Naive thymus-derived CD4-positive, alpha-beta T cell (primary cell): ENCODE measurements around the gene CRY1. TPM values are rescaled to one million over a fixed set of nuclear protein-coding genes. Genes with fewer than 3 reads are reported as not detected.
A peak's percentile ranks its signal among the peaks of the same experiment; 100 is the strongest.
"Not testable (repeated sequence)": the region's sequence is repeated elsewhere in the genome, so short reads cannot be mapped to it uniquely, and the experiment has no call there.

ENCODE experiments used
- ATAC-seq: fragments of 150-1000 bp; cut with Tn5 transposase; 2 replicates; pipeline ENCODE4 v1.10.0; 2021; ENCODE audit warnings: mild to moderate bottlenecking, moderate library complexity
- CTCF ChIA-PET: fragments of 350-600 bp; sonication (Branson Sonifier 250); formaldehyde crosslinking; loops from one replicate; lab custom pipeline; 2021; ENCODE audit warnings: antibody characterized with exemption; lab: Charles Lee
- POLR2A ChIA-PET: fragments of 350-600 bp; sonication (Branson Sonifier 250); formaldehyde crosslinking; loops from one replicate; lab custom pipeline; 2021; ENCODE audit warnings: antibody characterized with exemption, inconsistent platforms; lab: Charles Lee
- DNase-seq, 9 donors: peaks; one replicate each; pipeline versions ENCODE4 v3.0.0 to v3.0.0-alpha.2; 2020 to 2022; ENCODE audit warnings: mixed read lengths in 1 of 9
- H3K27ac ChIP-seq: one replicate; pipeline ENCODE4 v1.7.0; 2013; ENCODE audit warnings: mild to moderate bottlenecking, low read depth, low read length, moderate library complexity
- H3K27me3 ChIP-seq, 2 donors: one replicate each; pipeline ENCODE4 v1.7.0; 2013; ENCODE audit warnings: low read length in 2 of 2, mild to moderate bottlenecking in 2 of 2, moderate library complexity in 2 of 2; ENCODE audit not compliant: control insufficient read depth in 2 of 2, insufficient read depth in 2 of 2
- H3K36me3 ChIP-seq, 3 experiments: 1 replicate in 2 of 3; 2 replicates in 1 of 3; pipeline ENCODE4 v1.7.0; 2013; ENCODE audit warnings: low read length in 3 of 3, mild to moderate bottlenecking in 3 of 3, moderate library complexity in 1 of 3; ENCODE audit not compliant: insufficient read depth in 3 of 3, control insufficient read depth in 2 of 3
- H3K4me1 ChIP-seq, 2 donors: one replicate each; pipeline ENCODE4 v1.7.0; 2013; ENCODE audit warnings: low read length in 2 of 2, mild to moderate bottlenecking in 2 of 2, moderate library complexity in 1 of 2; ENCODE audit not compliant: control insufficient read depth in 2 of 2, insufficient read depth in 2 of 2
- H3K4me3 ChIP-seq: 2 replicates; pipeline ENCODE4 v1.7.0; 2013; ENCODE audit warnings: mild to moderate bottlenecking, low read length
- H3K9me3 ChIP-seq, 3 experiments: 1 replicate in 2 of 3; 2 replicates in 1 of 3; pipeline ENCODE4 v1.7.0; 2013; ENCODE audit warnings: low read length in 3 of 3; ENCODE audit not compliant: control insufficient read depth in 2 of 3
- H3K27ac Mint-ChIP-seq, 9 donors: one replicate each; pipeline ENCODE4 v1.8.0; 2020 to 2022; ENCODE audit warnings: mixed read lengths in 9 of 9, mild to moderate bottlenecking in 8 of 9, moderate library complexity in 5 of 9, inconsistent platforms in 2 of 9
- H3K27me3 Mint-ChIP-seq, 5 donors: one replicate each; pipeline ENCODE4 v1.8.0; 2021 to 2022; ENCODE audit warnings: mixed read lengths in 5 of 5, mild to moderate bottlenecking in 1 of 5
- H3K36me3 Mint-ChIP-seq, 5 donors: one replicate each; pipeline ENCODE4 v1.8.0; 2020 to 2022; ENCODE audit warnings: mixed read lengths in 5 of 5, mild to moderate bottlenecking in 3 of 5, inconsistent platforms in 1 of 5
- H3K4me1 Mint-ChIP-seq, 7 donors: one replicate each; pipeline ENCODE4 v1.8.0; 2020 to 2022; ENCODE audit warnings: mixed read lengths in 7 of 7, mild to moderate bottlenecking in 3 of 7, inconsistent platforms in 1 of 7
- H3K4me3 Mint-ChIP-seq, 10 donors: one replicate each; pipeline ENCODE4 v1.8.0; 2020 to 2022; ENCODE audit warnings: mild to moderate bottlenecking in 10 of 10, mixed read lengths in 10 of 10, moderate library complexity in 6 of 10, inconsistent platforms in 2 of 10
- H3K9me3 Mint-ChIP-seq, 11 donors: one replicate each; pipeline ENCODE4 v1.8.0; 2020 to 2022; ENCODE audit warnings: mixed read lengths in 11 of 11, mild to moderate bottlenecking in 4 of 11, inconsistent platforms in 1 of 11, moderate library complexity in 1 of 11
- intact Hi-C, 2 donors: fragments of 100-400 bp; cut with micrococcal nuclease; formaldehyde crosslinking; loops; one replicate each; pipeline ENCODE4 v1.15.1; 2023
- polyA plus RNA-seq, 2 donors: library from polyadenylated mRNA; unstranded; fragments of 300-500 nt; fragmentation: Illumina TruSeq; gene quantifications; one replicate each; pipeline ENCODE4 v1.2.3, GENCODE V29; 2021
- total RNA-seq, 6 experiments: library from RNA in 5 of 6; stranded (reverse) in 5 of 6; gene quantifications; 1 replicate in 5 of 6; 2 replicates in 1 of 6; pipeline ENCODE4 v1.2.3 and lab custom pipeline; 2021 to 2026

The CRY1 gene
- total and polyA plus RNA-seq, 7 experiments from 2014 or later: 8.0 to 58.4 (median 32.3) TPM

GRCh38 chr12:107029081-107029480, 64.3 kb downstream of the CRY1 start:
- Mint-ChIP-seq H3K4me3 (no peak overlapping the region), H3K9me3 (no peaks in the 10 kb centered on the region), H3K36me3 (peaks cover 0 to 8% (median 0%) of the 10 kb centered on the region in 5 donors), H3K4me1 (peaks cover 5 to 54% (median 36%) of the 10 kb centered on the region in 7 donors), H3K27ac (peak overlapping the region in 1 of 9 donors; percentile 73), H3K27me3 (no peaks in the 10 kb centered on the region)
- Histone ChIP-seq H3K27ac (no peak overlapping the region), H3K4me1 (peaks cover 0 to 21% of the 10 kb centered on the region in 2 donors), H3K4me3 (no peak overlapping the region), H3K27me3 (no peaks in the 10 kb centered on the region), H3K9me3 (no peaks in the 10 kb centered on the region), H3K36me3 (no peaks in the 10 kb centered on the region)
- no peak for ATAC-seq
- DNase-seq: no peak
- intact Hi-C loops: no loop called here
- CTCF ChIA-PET: no interaction called here
- POLR2A ChIA-PET: no interaction called here

GRCh38 chr12:107027636-107028053, 65.7 kb downstream of the CRY1 start:
- Histone ChIP-seq H3K4me3 (no peak overlapping the region), H3K9me3 (no peaks in the 10 kb centered on the region), H3K36me3 (no peaks in the 10 kb centered on the region), H3K27ac (no peak overlapping the region), H3K4me1 (peaks cover 0 to 21% of the 10 kb centered on the region in 2 donors), H3K27me3 (no peaks in the 10 kb centered on the region)
- ATAC-seq (peak; percentile 93), DNase-seq (peak in 6 of 9 donors; percentile 21 to 48 (median 38))
- ChIA-PET POLR2A (no interaction called here), CTCF (no interaction called here)
- H3K27ac Mint-ChIP-seq: peak overlapping the region in 7 of 9 donors; percentile 15 to 88 (median 76)
- intact Hi-C loops: no loop called here
- peak overlapping the region in 1 of 10 donors; percentile 37 for H3K4me3 Mint-ChIP-seq
- no peaks in the 10 kb centered on the region for H3K9me3 Mint-ChIP-seq
- H3K27me3 Mint-ChIP-seq: no peaks in the 10 kb centered on the region
- H3K36me3 Mint-ChIP-seq: peaks cover 0 to 3% (median 0%) of the 10 kb centered on the region in 5 donors
- H3K4me1 Mint-ChIP-seq: peaks cover 5 to 49% (median 33%) of the 10 kb centered on the region in 7 donors

DNA sequence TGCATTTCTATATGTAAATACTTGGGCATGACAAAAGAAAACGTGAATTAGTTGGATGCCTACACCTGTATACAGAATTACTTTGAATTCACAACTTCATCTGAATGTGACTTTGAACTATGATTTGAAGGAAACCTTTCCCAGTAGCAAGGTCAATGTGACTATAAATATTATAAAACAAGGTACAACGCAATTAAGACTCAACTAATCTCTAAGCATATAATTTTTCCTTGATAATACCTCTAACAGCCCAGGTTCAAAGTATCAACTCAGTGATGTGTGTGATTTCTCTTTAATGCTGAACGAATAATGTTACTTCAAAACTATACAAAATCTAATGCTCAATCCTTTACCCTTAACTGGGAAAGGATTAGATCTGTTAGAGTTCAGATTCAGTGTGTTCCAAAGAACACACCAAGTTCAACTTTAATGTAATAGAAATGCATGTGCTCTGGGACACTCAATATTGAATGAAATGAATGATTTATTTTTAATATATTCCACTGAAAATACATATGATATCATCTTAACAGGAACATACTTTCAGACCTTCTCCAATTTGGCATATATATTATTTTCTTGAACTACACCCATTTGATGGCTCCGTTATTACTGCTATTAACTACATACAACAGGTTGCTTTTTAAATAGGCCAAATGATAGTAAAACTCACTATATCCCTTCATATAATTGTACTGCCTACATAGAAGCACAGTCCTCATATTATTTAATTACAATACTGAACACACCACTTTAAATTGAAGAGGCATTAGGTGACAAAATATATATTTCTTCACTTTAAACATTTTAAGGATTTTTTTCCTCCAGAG, 66.3 kb downstream of the CRY1 start:
- Histone ChIP-seq H3K9me3 (no peaks in the 10 kb centered on the region), H3K27me3 (no peaks in the 10 kb centered on the region), H3K36me3 (no peaks in the 10 kb centered on the region), H3K4me3 (no peak overlapping the region), H3K27ac (no peak overlapping the region), H3K4me1 (peaks cover 0 to 21% of the 10 kb centered on the region in 2 donors)
- Mint-ChIP-seq H3K9me3 (no peaks in the 10 kb centered on the region), H3K36me3 (no peaks in the 10 kb centered on the region), H3K27me3 (no peaks in the 10 kb centered on the region), H3K4me1 (peaks cover 5 to 44% (median 29%) of the 10 kb centered on the region in 7 donors), H3K27ac (peak overlapping the region in 5 of 9 donors; percentile 8 to 88 (median 32)), H3K4me3 (peak overlapping the region in 1 of 10 donors; percentile 21)
- DNase-seq (no peak), ATAC-seq (peak; percentile 30)
- intact Hi-C loops: no loop called here
- POLR2A ChIA-PET: no interaction called here
- CTCF ChIA-PET: no interaction called here

DNA sequence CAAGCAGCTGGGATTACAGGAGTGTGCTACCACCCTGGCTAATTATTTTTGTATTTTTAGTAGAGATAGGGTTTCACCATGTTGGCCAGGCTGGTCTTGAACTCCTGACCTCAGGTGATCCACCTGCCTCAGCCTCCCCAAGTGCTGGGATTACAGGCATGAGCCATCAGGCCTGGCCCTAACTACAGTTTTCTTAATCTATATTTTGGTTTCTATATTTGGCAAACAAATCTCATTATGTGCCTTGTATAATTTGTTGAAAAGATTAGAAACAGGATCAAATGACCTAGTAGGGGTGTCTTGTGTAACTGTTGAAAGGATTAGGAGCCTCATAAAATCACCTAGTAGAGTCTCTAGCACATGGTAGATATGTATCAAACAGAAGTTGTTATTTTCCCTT, 67.0 kb downstream of the CRY1 start:
- CTCF ChIA-PET, H3K4me3 ChIP-seq, POLR2A ChIA-PET, H3K27ac ChIP-seq, H3K36me3 Mint-ChIP-seq, DNase-seq, H3K27me3 Mint-ChIP-seq, H3K36me3 ChIP-seq, ATAC-seq, H3K9me3 ChIP-seq, intact Hi-C loops, H3K9me3 Mint-ChIP-seq, H3K27me3 ChIP-seq, H3K4me3 Mint-ChIP-seq: not testable (repeated sequence)
- H3K4me1 ChIP-seq: peaks cover 0 to 21% of the 10 kb centered on the region in 2 donors
- Mint-ChIP-seq H3K27ac (peak overlapping the region in 1 of 9 donors; percentile 63), H3K4me1 (peaks cover 5 to 39% (median 24%) of the 10 kb centered on the region in 7 donors)

DNA sequence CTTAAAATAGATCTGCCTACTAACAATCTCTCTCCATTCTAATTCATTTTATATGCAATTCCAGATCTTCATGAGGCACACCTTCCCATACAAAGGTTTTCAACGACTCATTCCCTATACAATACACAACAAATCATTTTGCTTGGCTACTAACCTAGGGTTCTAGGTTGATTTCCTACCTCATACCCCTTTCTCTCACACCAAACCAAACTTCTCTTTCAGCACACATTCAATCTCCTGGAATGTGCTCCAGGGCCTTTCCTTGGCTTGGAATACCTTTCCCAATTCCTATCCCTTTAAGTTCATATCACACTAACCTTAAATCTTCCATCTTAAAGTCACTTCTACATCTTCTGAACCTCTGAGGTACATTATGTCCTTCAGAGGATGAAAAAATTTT, 67.7 kb downstream of the CRY1 start:
- no peak overlapping the region for H3K4me3 ChIP-seq
- no peaks in the 10 kb centered on the region for H3K9me3 Mint-ChIP-seq
- no peaks in the 10 kb centered on the region for H3K27me3 Mint-ChIP-seq
- peaks cover 5 to 34% (median 18%) of the 10 kb centered on the region in 7 donors for H3K4me1 Mint-ChIP-seq
- ChIA-PET POLR2A (no interaction called here), CTCF (no interaction called here)
- intact Hi-C loops: no loop called here
- no peak overlapping the region for H3K4me3 Mint-ChIP-seq
- peaks cover 0 to 21% of the 10 kb centered on the region in 2 donors for H3K4me1 ChIP-seq
- no peak overlapping the region for H3K27ac Mint-ChIP-seq
- ATAC-seq (no peak), DNase-seq (no peak)
- H3K9me3 ChIP-seq: no peaks in the 10 kb centered on the region
- peaks cover 0 to 9% (median 2%) of the 10 kb centered on the region in 5 donors for H3K36me3 Mint-ChIP-seq
- no peak overlapping the region for H3K27ac ChIP-seq
- H3K36me3 ChIP-seq: no peaks in the 10 kb centered on the region
- H3K27me3 ChIP-seq: no peaks in the 10 kb centered on the region

DNA sequence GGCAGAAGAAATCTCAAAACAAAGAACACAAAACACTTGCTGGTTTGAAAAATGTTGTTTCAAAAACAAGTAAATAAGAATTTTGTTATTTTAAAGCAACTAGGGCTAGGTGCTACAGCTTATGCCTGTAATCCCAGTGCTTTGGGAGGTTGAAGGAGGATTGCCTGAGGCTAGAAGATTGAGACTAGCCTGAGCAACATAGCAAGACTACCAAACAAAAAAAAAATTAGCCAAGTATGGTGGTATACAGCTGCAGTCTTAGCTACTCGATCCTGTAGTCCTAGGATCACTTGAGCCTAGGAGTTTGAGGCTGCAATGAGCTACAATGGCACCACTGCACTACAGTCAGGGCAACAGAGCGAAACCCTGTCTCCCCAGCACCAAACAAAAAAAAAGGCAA, 73.8 kb downstream of the CRY1 start:
- no peak overlapping the region for H3K27ac Mint-ChIP-seq
- CTCF ChIA-PET: interaction anchor here (0.6 kb wide), 1 partner anchor 633 kb away, joined by 3 read pairs; no protein-coding TSS in a partner anchor

More for the DNA sequence above, 73.8 kb downstream of the CRY1 start:
- no peak overlapping the region for H3K4me3 Mint-ChIP-seq
- Histone ChIP-seq H3K27ac (no peak overlapping the region), H3K9me3 (no peaks in the 10 kb centered on the region), H3K27me3 (no peaks in the 10 kb centered on the region), H3K4me3 (no peak overlapping the region), H3K36me3 (peaks cover 0 to 3% (median 0%) of the 10 kb centered on the region in 3 experiments), H3K4me1 (no peaks in the 10 kb centered on the region)
- DNase-seq: no peak
- POLR2A ChIA-PET: no interaction called here
- no peak for ATAC-seq
- H3K27me3 Mint-ChIP-seq: no peaks in the 10 kb centered on the region
- intact Hi-C loops: no loop called here
- peaks cover 4 to 36% (median 32%) of the 10 kb centered on the region in 5 donors for H3K36me3 Mint-ChIP-seq
- H3K9me3 Mint-ChIP-seq: no peaks in the 10 kb centered on the region
- no peaks in the 10 kb centered on the region for H3K4me1 Mint-ChIP-seq
